ENCODE results near the gene BCL7A.

GRCh38 chr12:122079033-122079531 is 57.4 kb downstream of the BCL7A start:
- TF ChIP-seq, protein P1, sequence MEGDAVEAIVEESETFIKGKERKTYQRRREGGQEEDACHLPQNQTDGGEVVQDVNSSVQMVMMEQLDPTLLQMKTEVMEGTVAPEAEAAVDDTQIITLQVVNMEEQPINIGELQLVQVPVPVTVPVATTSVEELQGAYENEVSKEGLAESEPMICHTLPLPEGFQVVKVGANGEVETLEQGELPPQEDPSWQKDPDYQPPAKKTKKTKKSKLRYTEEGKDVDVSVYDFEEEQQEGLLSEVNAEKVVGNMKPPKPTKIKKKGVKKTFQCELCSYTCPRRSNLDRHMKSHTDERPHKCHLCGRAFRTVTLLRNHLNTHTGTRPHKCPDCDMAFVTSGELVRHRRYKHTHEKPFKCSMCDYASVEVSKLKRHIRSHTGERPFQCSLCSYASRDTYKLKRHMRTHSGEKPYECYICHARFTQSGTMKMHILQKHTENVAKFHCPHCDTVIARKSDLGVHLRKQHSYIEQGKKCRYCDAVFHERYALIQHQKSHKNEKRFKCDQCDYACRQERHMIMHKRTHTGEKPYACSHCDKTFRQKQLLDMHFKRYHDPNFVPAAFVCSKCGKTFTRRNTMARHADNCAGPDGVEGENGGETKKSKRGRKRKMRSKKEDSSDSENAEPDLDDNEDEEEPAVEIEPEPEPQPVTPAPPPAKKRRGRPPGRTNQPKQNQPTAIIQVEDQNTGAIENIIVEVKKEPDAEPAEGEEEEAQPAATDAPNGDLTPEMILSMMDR (conservative IDR thresholded peaks at IDR 0.05), result no peak
- TF ChIP-seq EZH2 (IDR thresholded peaks at IDR 0.05; ENCODE audit: low read depth), result no peak

Data from PC-9 (cell line).